GM21381 (cell line): ENCODE measurements around the gene REEP1.

ENCODE experiments used
- ATAC-seq: cut with Tn5 transposase; IDR thresholded peaks from one replicate; pipeline ENCODE4 v1.9.1; 2021; ENCODE audit warnings: mild to moderate bottlenecking, moderate library complexity; ENCODE audit not compliant: unreplicated experiment

The REEP1 gene

GRCh38 chr2:86284987-86285386 lies 52.4 kb downstream of the REEP1 start:
- ATAC-seq: no peak

- no peak for ATAC-seq
Measured at GRCh38 chr2:86284401-86284841, 53.0 kb downstream of the REEP1 start.

GRCh38 chr2:86283411-86284030 lies 53.9 kb downstream of the REEP1 start:
- ATAC-seq: no peak

- ATAC-seq: no peak
Measured at GRCh38 chr2:86281066-86281700, 56.2 kb downstream of the REEP1 start.

GRCh38 chr2:86280191-86280667 lies 57.2 kb downstream of the REEP1 start:
- no peak for ATAC-seq

- no peak for ATAC-seq
Measured at GRCh38 chr2:86275962-86276361, 61.5 kb downstream of the REEP1 start.

- no peak for ATAC-seq
Measured at GRCh38 chr2:86275384-86275799, 62.0 kb downstream of the REEP1 start.

- ATAC-seq: no peak
Measured at GRCh38 chr2:86274918-86275275, 62.5 kb downstream of the REEP1 start.

GRCh38 chr2:86274265-86274917 lies 63.0 kb downstream of the REEP1 start:
- ATAC-seq: no peak

GRCh38 chr2:86272111-86272510 lies 65.3 kb downstream of the REEP1 start:
- no peak for ATAC-seq

GRCh38 chr2:86271248-86271647 lies 66.2 kb downstream of the REEP1 start:
- ATAC-seq: no peak

GRCh38 chr2:86263956-86264355 lies 73.5 kb downstream of the REEP1 start:
- no peak for ATAC-seq

- ATAC-seq: no peak
Measured at GRCh38 chr2:86260978-86261377, 76.4 kb downstream of the REEP1 start.

- no peak for ATAC-seq
Measured at GRCh38 chr2:86258106-86258505, 79.3 kb downstream of the REEP1 start.

- ATAC-seq: no peak
Measured at GRCh38 chr2:86256982-86257381, 80.4 kb downstream of the REEP1 start.

GRCh38 chr2:86256300-86256699 lies 81.1 kb downstream of the REEP1 start:
- no peak for ATAC-seq

GRCh38 chr2:86254576-86255538 lies 82.6 kb downstream of the REEP1 start:
- ATAC-seq: no peak

GRCh38 chr2:86253424-86253823 lies 84.0 kb downstream of the REEP1 start:
- no peak for ATAC-seq

- no peak for ATAC-seq
Measured at GRCh38 chr2:86251840-86252266, 85.6 kb downstream of the REEP1 start.

- ATAC-seq: peak; percentile 55
Measured at GRCh38 chr2:86249579-86250391, 87.6 kb downstream of the REEP1 start.
